SIG-M5 treated with dmso at 0.1 percent for 504 hours (cell line): ENCODE data around the gene PRAMEF5.
"Not testable (repeated sequence)": the region's sequence is repeated elsewhere in the genome, so short reads cannot be mapped to it uniquely, and the experiment has no call there.

Experiments used
- DNase-seq: peaks from one replicate; lab custom pipeline; 2025; ENCODE audit not compliant: unreplicated experiment; lab: John Stamatoyannopoulos, UW

PRAMEF5 gene

DNA sequence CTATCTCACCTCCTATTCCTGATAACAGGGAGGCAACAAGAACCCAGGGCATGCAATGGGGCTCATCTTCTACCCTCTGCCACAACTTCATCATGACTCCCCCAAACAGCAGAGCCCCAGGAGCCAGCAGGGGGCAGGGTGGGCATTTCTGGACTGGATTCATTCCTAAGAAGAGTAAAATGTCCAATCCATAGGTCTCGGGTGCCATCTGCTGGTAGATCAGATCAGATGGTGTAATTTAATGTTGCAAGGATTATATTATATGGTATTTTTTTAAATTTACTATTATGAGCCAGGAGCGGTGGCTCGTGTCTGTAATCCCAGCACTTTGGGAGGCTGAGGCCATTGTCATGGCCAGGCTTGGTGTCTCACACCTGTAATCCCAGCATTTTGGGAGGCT, 11.1 kb downstream of the PRAMEF5 start:
- DNase-seq: not testable (repeated sequence)

DNA sequence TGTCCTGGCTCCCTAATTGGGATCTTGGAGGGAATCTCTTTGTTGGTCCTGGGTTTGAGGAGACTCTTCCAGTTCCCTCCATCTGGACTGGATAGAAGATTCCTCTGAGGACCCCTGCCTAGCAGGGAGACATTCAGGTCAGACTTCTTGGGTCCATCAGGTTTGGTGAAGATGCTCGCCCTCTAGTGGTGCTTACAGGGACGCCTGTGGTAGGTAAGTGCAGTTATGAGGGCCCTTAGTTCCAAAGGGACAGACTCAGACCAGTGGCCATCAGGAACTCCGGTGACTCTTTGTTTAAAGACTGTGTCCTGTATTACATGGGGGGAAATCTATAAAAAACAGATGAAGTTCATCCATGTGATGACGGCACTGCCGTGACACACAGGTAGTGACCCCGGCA, 23.0 kb downstream of the PRAMEF5 start:
- not testable (repeated sequence) for DNase-seq

DNA sequence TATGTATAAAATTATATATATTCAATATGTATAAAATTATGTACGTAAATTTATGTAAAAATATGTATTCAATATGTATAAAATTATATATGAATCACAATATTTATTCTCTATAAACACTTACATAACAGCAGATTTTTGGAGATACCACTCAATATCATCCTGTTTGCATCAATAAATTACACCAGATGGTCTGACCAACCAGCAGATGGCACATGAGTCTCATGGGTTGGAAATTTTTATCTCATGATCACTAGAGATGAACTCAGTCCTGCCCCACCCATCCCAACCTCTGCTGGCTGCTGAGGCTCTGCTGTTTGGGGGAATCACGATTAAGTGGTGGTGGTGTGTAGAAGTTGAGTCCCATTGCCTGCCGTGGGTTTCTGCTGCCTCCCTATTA, 25.6 kb downstream of the PRAMEF5 start:
- not testable (repeated sequence) for DNase-seq

DNA sequence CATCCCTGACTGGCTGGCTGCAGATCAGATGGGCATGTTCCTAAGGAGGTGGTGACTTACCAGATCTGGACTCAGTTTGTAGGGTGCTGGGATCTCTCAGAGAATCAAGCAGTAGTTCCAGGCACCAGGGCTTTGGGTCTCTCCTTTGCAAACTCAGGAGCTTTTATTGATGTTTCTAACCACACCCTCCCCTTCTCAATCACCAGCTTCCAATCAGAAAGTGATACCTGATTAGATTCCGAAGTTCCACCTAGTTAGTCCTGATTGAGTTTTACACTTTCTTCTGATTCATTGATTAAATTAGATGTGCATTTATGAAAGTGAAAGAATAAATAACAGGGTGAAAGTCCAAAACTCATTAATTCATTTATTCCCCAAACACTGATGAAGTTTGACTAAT, 31.0 kb downstream of the PRAMEF5 start, which contains the start of gene PRAMEF8:
Gene PRAMEF8 (minus strand): TSS at position 101 of the 400 bp plus-strand sequence. CDS start 1,046 bp downstream, outside the sequence.
- DNase-seq: not testable (repeated sequence)

DNA sequence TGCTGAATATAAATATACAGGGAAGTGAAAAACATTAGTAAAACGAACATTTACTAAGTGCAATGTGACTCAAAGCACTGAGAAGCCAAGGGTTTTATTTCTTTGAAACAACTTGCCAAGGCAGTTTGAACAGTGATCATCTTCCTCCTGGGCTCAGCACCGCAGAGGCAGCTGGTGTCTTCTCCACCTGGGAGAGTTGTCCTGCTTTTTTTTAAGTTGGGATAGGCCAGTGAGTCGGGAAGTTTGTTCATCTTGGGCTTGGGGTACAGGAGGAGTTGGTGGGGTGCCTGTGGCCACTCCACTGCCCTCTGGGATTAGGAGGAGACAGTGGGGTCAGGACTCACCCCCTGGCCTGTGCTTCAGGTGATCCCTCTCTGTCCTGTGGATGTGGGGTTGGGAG, 35.0 kb downstream of the PRAMEF5 start:
- not testable (repeated sequence) for DNase-seq

DNA sequence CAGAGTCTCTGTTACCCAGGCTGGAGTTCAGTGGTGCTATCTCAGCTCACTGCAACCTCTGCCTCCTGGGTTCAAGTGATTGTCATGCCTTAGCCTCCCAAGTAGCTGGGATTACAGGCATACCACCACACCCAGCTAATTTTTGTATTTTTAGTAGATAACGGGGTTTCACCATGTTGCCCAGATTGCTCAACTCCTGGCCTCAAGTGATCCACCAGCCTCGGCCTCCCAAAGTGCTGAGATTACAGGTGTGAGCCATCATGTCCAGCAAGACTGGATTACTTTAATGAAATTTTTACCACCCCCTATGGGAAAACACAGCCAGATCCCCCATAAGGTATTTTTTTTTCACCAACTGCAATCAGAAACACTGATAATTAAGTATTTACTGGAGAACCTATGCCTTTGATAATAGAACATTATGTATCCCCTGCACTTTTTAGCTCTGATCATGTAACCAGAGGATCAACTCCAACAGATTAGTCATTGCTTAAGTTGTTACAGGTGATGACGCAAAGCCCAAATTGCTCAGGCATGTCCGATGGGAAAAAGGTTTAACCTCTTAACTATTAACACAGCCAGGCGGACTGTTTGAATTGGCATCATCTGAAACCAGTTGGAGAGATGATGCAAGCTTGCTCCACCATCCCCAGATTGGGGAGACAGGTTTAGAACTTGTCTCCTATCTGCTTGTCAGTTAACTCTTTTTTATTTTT, 43.4 kb downstream of the PRAMEF5 start:
- not testable (repeated sequence) for DNase-seq

DNA sequence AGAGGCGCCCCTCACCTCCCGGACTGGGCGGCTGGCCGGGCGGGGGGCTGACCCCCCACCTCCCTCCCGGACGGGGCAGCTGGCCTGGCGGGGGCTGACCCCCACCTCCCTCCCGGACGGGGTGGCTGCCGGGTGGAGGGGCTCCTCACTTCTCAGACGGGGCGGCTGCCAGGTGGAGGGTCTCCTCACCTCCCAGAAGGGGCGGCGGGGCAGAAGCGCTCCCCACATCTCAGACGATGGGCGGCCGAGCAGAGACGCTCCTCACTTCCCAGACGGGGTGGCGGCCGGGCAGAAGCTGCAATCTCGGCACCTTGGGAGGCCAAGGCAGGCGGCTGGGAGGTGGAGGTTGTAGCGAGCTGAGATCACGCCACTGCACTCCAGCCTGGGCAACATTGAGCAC, 44.7 kb downstream of the PRAMEF5 start:
- DNase-seq: not testable (repeated sequence)

DNA sequence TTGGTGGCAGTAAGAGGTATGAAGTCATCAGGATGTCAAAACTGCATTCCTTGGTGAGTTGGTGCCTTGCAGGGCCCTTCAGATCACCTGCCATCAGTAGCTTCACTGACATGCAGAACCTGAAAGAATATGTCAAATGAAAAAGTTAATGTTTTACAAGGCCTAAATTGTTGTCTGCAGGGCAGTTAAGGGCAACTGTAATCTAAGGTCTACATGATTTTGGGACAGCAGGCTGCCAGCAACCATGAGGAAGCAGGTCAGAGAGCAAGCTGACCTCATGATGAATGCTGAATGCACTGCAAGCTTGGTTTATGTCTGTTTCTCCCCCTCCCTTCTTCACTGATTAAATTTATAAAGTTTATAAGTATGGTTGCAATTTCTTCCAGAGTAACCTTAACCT, 48.2 kb downstream of the PRAMEF5 start:
- DNase-seq: not testable (repeated sequence)

DNA sequence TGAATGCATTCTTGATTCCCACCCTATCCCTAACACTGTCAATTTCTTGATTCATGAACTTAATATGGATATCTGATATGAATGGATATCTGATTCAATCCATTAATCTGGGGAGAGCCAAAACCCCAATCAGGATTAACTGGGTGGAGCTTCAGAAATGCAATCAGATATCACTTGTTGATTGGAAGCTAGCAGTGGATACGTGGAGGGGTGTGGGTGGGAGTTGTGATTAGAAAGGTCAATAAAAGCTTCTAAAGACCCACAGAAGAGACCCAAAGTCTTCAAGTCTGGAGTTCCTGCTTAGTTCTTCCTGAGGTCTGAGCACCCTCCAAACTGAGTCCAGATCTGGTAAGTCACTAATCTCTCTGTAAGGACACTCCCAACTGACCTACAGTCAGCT, 49.2 kb downstream of the PRAMEF5 start, which contains the start of gene PRAMEF33:
Gene PRAMEF33 (plus strand): TSS at position 301 of the 400 bp plus-strand sequence. CDS start 2,416 bp downstream, outside the sequence.
- not testable (repeated sequence) for DNase-seq
